H1 (cell line): Measurements from ENCODE around the gene KCNMA1. TPM values are rescaled to one million over a fixed set of nuclear protein-coding genes. Genes with fewer than 3 reads are reported as not detected.

Experiments used
- CTCF ChIP-seq, 3 experiments: IDR thresholded peaks; 1 replicate in 2 of 3; 2 replicates in 1 of 3; pipeline versions ENCODE4 v1.5.1 to v1.6.1; 2011; ENCODE audit warnings: low read length in 3 of 3, mild to moderate bottlenecking in 3 of 3, inconsistent platforms in 2 of 3, low read depth in 1 of 3, moderate library complexity in 1 of 3; ENCODE audit not compliant: insufficient read depth in 1 of 3; ENCODE audit errors: control extremely low read depth in 1 of 3
- JUND ChIP-seq: IDR thresholded peaks from 2 replicates; pipeline ENCODE4 v1.6.1; 2011; ENCODE audit warnings: mild to moderate bottlenecking, improper control_type of control experiment, low read length
- polyA plus RNA-seq, 7 experiments: library from polyadenylated mRNA; depleted of rRNA in 3 of 7; stranded (reverse) in 5 of 7; unstranded in 2 of 7; fragments of >200 nt in 5 of 7; fragments of 200-250 nt in 2 of 7; gene quantifications; 1 replicate in 5 of 7; 2 replicates in 1 of 7; 4 replicates in 1 of 7; pipeline versions ENCODE4 v1.2.1 to v1.2.3, GENCODE V29; 2011 to 2013; ENCODE audit warnings: missing spikeins in 2 of 7, mixed read lengths in 2 of 7
- total RNA-seq: library from RNA; stranded (reverse); fragmentation: NEBNext Ultra II Directional; extraction: Animal tissue kit (Norgen Biotek cat#: 25700); gene quantifications from 2 replicates; pipeline ENCODE4 v1.2.1, GENCODE V29; 2021

KCNMA1 gene
- total and polyA plus RNA-seq, 2 of the 8 experiments (the other 6 are each of a cell fraction or from before 2014, with no cell fraction given) = 10.2 to 11.1 TPM

GRCh38 chr10:77391605-77392235 is 245.9 kb downstream of the KCNMA1 start (continued):
- TF ChIP-seq JUND = no peak
- peak; percentile 68 to 82 (median 70) for TF ChIP-seq CTCF (IDR thresholded peaks at IDR 0.05; ENCODE audit: control extremely low read depth in 1 of 3, insufficient read depth in 1 of 3, low read depth in 1 of 3, low read length in 3 of 3)
